GM12865 (cell line): ENCODE results near the gene HMCN1.
"Not testable (repeated sequence)": the region's sequence is repeated elsewhere in the genome, so short reads cannot be mapped to it uniquely, and the experiment has no call there.

Experiments
- DNase-seq: peaks from one replicate; pipeline ENCODE4 v3.0.0; 2010; ENCODE audit warnings: low read depth
- H3K4me3 ChIP-seq: 2 replicates; pipeline ENCODE4 v1.5.1; 2011; ENCODE audit warnings: mild to moderate bottlenecking, low read depth, low read length, control low read depth
- TF ChIP-seq, protein P1 (sequence below): IDR thresholded peaks from 2 replicates; pipeline ENCODE4 v1.5.1; 2011; ENCODE audit warnings: low read length, control low read depth, low read depth, inconsistent platforms; ENCODE audit not compliant: insufficient read depth; ENCODE audit errors: missing control alignments

Gene HMCN1

DNA sequence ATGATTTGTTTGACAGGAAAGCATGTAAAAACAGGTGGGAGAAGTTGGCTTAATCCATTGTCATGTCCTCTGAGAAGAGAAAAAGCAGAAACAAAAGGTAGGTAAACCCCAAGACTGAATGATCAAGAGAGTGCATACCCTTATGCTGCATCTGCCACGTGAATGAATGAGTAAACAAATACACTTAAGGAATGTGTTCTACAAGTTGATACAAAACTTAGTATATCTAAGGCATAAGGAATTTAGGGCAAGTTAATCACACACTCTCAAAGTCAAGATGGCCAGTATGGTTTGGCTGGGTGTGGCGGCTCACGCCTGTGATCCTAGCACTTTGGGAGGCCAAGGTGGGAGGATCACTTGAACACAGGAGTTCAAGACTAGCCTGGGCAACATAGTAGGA, 34.2 kb downstream of the HMCN1 start:
- TF ChIP-seq, protein P1, sequence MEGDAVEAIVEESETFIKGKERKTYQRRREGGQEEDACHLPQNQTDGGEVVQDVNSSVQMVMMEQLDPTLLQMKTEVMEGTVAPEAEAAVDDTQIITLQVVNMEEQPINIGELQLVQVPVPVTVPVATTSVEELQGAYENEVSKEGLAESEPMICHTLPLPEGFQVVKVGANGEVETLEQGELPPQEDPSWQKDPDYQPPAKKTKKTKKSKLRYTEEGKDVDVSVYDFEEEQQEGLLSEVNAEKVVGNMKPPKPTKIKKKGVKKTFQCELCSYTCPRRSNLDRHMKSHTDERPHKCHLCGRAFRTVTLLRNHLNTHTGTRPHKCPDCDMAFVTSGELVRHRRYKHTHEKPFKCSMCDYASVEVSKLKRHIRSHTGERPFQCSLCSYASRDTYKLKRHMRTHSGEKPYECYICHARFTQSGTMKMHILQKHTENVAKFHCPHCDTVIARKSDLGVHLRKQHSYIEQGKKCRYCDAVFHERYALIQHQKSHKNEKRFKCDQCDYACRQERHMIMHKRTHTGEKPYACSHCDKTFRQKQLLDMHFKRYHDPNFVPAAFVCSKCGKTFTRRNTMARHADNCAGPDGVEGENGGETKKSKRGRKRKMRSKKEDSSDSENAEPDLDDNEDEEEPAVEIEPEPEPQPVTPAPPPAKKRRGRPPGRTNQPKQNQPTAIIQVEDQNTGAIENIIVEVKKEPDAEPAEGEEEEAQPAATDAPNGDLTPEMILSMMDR, result no peak
- no peak for DNase-seq
- H3K4me3 ChIP-seq, result no peak overlapping the region

DNA sequence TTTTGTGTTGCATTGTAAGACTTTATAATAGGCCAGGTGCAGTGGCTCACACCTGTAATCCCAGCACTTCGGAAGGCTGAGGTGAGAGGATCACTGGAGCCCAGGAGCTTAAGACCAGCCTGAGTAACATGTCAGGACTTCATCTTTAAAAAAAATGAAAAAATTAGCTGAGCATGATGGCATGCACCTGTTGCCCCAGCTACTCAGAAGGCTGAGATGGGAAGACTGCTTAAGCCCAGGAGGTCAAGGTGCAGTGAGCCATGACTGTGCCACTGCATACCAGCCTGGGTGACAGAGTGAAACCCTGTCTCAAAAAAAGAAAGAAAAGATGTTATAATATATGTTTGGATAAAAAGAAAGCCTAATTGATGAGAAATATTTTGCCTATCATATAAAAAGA, 34.9 kb downstream of the HMCN1 start:
- TF ChIP-seq, protein P1, result no peak
- DNase-seq, result no peak
- no peak overlapping the region for H3K4me3 ChIP-seq

DNA sequence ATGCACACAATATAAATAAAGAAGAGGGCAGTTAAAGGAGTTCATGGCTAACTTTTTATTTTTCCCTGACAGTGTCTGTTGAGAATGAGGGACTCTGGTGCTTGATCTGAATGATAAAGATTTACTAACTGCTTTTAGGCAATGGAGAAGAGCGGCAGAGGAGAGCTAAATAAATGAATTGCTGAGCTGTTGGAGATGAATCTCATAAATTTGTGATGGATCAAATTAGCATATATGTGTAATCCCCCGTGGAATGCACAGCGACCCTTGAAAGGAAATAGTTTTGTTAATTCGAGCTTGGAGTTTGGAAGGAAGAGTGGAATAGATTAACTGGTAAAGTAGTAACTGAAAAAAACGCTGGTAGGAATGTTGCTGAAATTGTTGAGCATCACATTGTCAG, 40.2 kb downstream of the HMCN1 start:
- H3K4me3 ChIP-seq, result no peak overlapping the region
- TF ChIP-seq, protein P1, result no peak
- no peak for DNase-seq

DNA sequence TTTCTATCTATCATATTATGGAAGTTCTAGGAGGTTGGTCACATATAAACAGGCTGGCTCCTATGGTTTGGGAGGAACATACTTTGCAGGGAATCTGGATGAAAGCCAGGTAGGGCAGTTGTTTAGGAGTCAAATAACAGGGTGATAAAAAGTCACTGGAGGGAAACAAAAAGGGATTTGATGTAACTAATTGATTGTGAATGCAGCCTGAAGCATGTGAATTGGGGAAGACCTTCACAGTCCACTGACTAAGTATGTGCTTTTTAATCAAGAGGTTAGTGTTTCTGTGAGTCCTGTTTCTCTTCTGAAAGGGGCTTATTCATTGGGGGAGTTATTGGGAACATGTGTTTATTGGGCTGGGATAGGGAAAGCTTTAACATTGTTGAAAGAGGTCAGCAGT, 41.3 kb downstream of the HMCN1 start:
- H3K4me3 ChIP-seq, result no peak overlapping the region
- TF ChIP-seq, protein P1, result no peak
- no peak for DNase-seq

DNA sequence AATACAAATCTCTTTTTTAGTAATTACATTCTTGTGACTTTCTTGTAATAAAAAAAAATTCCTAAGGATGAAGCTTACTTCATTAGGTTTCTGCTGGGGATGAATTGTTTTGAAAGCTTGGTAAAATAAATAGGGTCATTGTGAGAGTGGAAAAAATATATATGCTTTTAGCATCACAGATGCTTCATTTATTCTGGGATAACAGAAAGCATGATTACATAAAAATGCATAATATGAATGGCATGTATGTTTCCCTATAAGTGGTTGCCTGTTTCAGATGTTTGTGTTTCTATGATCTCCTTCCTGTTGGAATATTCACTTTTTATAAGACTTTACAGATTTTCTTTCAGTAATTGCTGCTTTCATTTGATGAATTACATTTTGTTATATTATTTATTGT, 42.3 kb downstream of the HMCN1 start:
- H3K4me3 ChIP-seq, result no peak overlapping the region
- DNase-seq, result no peak

DNA sequence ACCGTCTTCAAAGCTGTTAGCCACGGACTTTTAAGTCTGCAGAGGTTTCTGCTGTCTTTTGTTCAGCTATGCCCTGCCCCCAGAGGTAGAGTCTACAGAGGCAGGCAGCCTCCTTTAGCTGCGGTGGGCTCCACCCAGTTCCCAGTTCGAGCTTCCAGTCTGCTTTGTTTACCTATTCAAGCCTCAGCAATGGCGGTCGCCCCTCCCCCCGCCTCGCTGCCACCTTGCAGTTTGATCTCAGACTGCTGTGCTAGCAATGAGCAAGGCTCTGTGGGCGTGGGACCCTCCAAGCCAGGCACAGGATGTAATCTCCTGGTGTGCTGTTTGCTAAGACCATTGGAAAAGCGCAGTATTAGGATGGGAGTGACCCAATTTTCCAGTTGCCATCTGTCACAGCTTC, 49.7 kb downstream of the HMCN1 start:
- DNase-seq, H3K4me3 ChIP-seq: not testable (repeated sequence)

More for the DNA sequence above, 42.3 kb downstream of the HMCN1 start:
- TF ChIP-seq, protein P1, result no peak

DNA sequence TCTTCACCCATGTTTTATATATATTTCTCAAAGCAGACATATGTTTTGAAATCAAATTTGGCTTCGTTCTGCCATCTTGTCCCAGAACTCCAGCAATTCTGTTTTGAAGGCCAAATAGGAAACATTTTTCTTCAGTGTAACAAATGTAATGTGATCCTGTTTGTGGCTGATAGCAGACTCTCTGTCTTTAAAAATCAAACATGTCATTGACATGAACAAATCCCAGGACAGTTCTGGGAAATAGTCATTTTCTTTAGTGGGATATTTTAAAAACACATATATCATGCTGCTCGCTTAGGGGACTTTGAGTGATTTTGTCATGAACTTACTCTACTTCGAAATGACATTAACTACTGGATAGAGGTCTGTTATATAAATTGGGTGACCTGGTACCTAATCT, 51.4 kb downstream of the HMCN1 start:
- no peak overlapping the region for H3K4me3 ChIP-seq
- DNase-seq, result no peak
- TF ChIP-seq, protein P1, result no peak

DNA sequence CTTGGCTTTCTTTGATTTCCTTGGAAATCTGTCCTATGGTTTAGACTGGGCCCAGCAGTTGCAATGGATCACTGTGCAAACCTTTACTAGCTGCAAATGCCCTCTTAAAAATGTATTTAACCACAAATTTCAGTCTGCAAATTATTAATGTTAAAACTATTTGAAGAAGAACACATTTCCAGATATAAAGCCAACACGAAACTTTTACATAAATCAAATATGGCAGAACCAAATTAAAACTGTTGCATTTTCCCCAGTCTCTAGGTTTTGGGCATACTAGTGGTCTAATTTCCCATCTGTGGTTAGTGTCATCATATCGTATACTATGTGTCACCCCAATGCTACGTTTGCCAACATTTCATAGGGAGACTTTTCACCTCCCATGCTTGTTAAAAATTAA, 52.3 kb downstream of the HMCN1 start:
- no peak for DNase-seq
- TF ChIP-seq, protein P1, result no peak
- no peak overlapping the region for H3K4me3 ChIP-seq
